Measurements from ENCODE around the gene TP73. TPM values are rescaled to one million over a fixed set of nuclear protein-coding genes. Genes with fewer than 3 reads are reported as not detected.

TP73 gene
- total and polyA plus RNA-seq, 12 donors, result 0.03 to 0.58 (median 0.15) TPM; not detected in 7

GRCh38 chr1:3625151-3625907 is 27.0 kb upstream of the TP73 start:
- H3K27ac ChIP-seq, result peak overlapping the region; percentile 24 to 91 (median 82)
- peaks cover 0 to 45% (median 26%) of the 10 kb centered on the region in 9 donors for H3K36me3 ChIP-seq
- TF ChIP-seq CTCF (IDR thresholded peaks at IDR 0.05), result no peak
- intact Hi-C loops (cut with DNase I), result no loop called here
- H3K9me3 ChIP-seq, result no peaks in the 10 kb centered on the region
- 2% methylated on average over 50 to 68 of the region's 71 CpGs for WGBS, 2 donors
- H3K4me3 ChIP-seq, result peak overlapping the region; percentile 75 to 100 (median 92)
- H3K4me1 ChIP-seq, result peaks cover 12 to 40% (median 27%) of the 10 kb centered on the region in 9 donors
- peak; percentile 29 to 34 for DNase-seq
- H3K27me3 ChIP-seq, result no peaks in the 10 kb centered on the region
- peak in 5 of 8 donors; percentile 3 to 23 (median 14) for ATAC-seq

DNA sequence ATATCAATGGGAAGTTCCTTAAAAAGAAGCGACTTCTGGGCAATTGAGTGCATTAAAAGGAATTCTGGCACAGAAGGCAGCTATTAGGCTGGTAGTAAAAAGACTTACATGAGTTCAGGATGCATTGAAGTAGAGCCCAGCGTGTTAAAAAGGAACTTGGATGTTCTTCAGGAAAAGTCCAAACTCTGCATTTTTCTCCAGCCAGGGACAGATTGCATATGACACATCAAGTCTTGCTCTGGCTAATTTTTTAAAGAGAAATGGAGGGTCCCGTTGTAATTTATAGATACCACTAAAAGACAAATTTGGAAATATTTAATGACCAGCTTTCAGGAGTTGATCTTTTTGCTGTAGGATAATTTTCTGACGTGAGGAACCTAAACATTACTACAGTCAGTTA is 26.3 kb upstream of the TP73 start:
- 82% methylated on average over 4 of the region's 4 CpGs for WGBS, 2 donors
- H3K4me1 ChIP-seq, result peaks cover 12 to 38% (median 27%) of the 10 kb centered on the region in 9 donors
- peaks cover 0 to 52% (median 27%) of the 10 kb centered on the region in 9 donors for H3K36me3 ChIP-seq
- H3K4me3 ChIP-seq, result peak overlapping the region in 7 of 10 donors; percentile 85 to 100 (median 99)
- no peak for DNase-seq
- H3K9me3 ChIP-seq, result no peaks in the 10 kb centered on the region
- ATAC-seq, result no peak
- no peaks in the 10 kb centered on the region for H3K27me3 ChIP-seq
- intact Hi-C loops (cut with DNase I), result no loop called here
- no peak for TF ChIP-seq CTCF (IDR thresholded peaks at IDR 0.05)
- peak overlapping the region in 2 of 10 donors; percentile 81 to 91 for H3K27ac ChIP-seq

- Histone ChIP-seq H3K27me3 (no peaks in the 10 kb centered on the region), H3K4me1 (peaks cover 12 to 35% (median 26%) of the 10 kb centered on the region in 9 donors), H3K4me3 (no peak overlapping the region), H3K36me3 (peaks cover 0 to 64% (median 44%) of the 10 kb centered on the region in 9 donors), H3K9me3 (no peaks in the 10 kb centered on the region), H3K27ac (no peak overlapping the region)
- intact Hi-C loops (cut with DNase I), result no loop called here
- no peak for ATAC-seq
- WGBS, 2 donors, result 93 to 94% methylated on average over 26 of the region's 26 CpGs
- TF ChIP-seq CTCF (IDR thresholded peaks at IDR 0.05), result no peak
- no peak for DNase-seq
Measured at GRCh38 chr1:3627515-3628253, 24.6 kb upstream of the TP73 start.

DNA sequence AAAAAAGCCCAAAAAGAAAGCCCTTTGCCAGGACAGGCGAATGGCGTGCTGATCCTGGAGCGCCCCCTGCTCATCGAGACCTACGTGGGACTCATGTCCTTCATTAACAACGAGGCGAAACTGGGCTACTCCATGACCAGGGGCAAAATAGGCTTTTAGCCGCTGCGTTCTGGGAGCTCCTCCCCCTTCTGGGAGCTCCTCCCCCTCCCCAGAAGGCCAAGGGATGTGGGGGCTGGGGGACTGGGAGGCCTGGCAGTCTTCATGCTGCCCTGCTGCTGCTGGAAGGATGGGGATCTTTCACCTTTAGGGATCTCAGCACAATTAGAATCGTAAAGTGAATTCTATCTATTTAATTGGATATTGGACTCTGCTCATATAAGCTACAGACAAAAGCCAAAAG is 23.9 kb upstream of the TP73 start:
- WGBS, 2 donors, result 87 to 88% methylated on average over 10 of the region's 10 CpGs
- intact Hi-C loops (cut with DNase I), result no loop called here
- H3K36me3 ChIP-seq, result peaks cover 0 to 72% (median 51%) of the 10 kb centered on the region in 9 donors

More for the DNA sequence above, 23.9 kb upstream of the TP73 start:
- no peaks in the 10 kb centered on the region for H3K27me3 ChIP-seq
- DNase-seq (no peak), ATAC-seq (no peak)
- H3K9me3 ChIP-seq, result no peaks in the 10 kb centered on the region
- H3K4me1 ChIP-seq, result peaks cover 9 to 27% (median 19%) of the 10 kb centered on the region in 9 donors
- no peak overlapping the region for H3K4me3 ChIP-seq
- no peak for TF ChIP-seq CTCF (IDR thresholded peaks at IDR 0.05)
- H3K27ac ChIP-seq, result no peak overlapping the region

All from heart right ventricle (tissue), 16 donors.